Measurements from ENCODE around the gene NOTO.

GRCh38 chr2:73187549-73187948, 14.8 kb upstream of the NOTO start:
- TF ChIP-seq CTCF (IDR thresholded peaks at IDR 0.05) = no peak
- TF ChIP-seq POLR2A (IDR thresholded peaks at IDR 0.05) = no peak

Data from upper lobe of left lung (tissue), 4 donors.